HL-60 (cell line): ENCODE results near the gene USB1.

Source experiments
- DNase-seq, 2 experiments: peaks; one replicate each; pipeline ENCODE4 v3.0.0-alpha.2; 2010 to 2020; ENCODE audit warnings: low read depth in 1 of 2, low spot score in 1 of 2
- H3K27ac ChIP-seq: fragments of 250-450 bp; sonication (Bioruptor Pico); replicated peaks from 2 replicates; pipeline ENCODE4 v1.5.1; 2020; ENCODE audit warnings: mild to moderate bottlenecking, moderate library complexity
- H3K27me3 ChIP-seq: fragments of 250-450 bp; sonication (Bioruptor Pico); 2 replicates; pipeline ENCODE4 v1.5.1; 2021; ENCODE audit warnings: mild to moderate bottlenecking, moderate library complexity; ENCODE audit not compliant: insufficient read depth, poor library complexity, severe bottlenecking
- H3K4me3 ChIP-seq: replicated peaks from 2 replicates; pipeline ENCODE4 v1.5.1; 2011; ENCODE audit warnings: mild to moderate bottlenecking, control low read depth, low read length; ENCODE audit not compliant: insufficient read depth
- CTCF ChIP-seq: IDR thresholded peaks from one replicate; pipeline ENCODE4 v1.5.1; 2011; ENCODE audit warnings: low read length, control low read depth, inconsistent platforms; ENCODE audit not compliant: insufficient read depth
- GABPA ChIP-seq: IDR thresholded peaks from 2 replicates; pipeline ENCODE4 v1.6.1; 2012; ENCODE audit warnings: low read depth
- POLR2AphosphoS5 ChIP-seq: IDR thresholded peaks from 2 replicates; pipeline ENCODE4 v1.6.1; 2012; ENCODE audit warnings: low read depth
- REST ChIP-seq: IDR thresholded peaks from 2 replicates; pipeline ENCODE4 v1.6.1; 2012; ENCODE audit warnings: low read depth; ENCODE audit not compliant: insufficient replicate concordance
- SPI1 ChIP-seq: IDR thresholded peaks from 2 replicates; pipeline ENCODE4 v1.6.1; 2012; ENCODE audit warnings: low read depth, mild to moderate bottlenecking, borderline replicate concordance

The USB1 gene

GRCh38 chr16:58048494-58049231, 47.5 kb downstream of the USB1 start:
- Histone ChIP-seq H3K27me3 (no peaks in the 10 kb centered on the region), H3K4me3 (no peak overlapping the region), H3K27ac (no peak overlapping the region)
- DNase-seq: no peak
- no peak for TF ChIP-seq GABPA
- TF ChIP-seq CTCF: no peak
- TF ChIP-seq POLR2AphosphoS5: no peak
- no peak for TF ChIP-seq REST
- no peak for TF ChIP-seq SPI1

GRCh38 chr16:58049232-58050185, 48.3 kb downstream of the USB1 start:
- H3K27ac ChIP-seq: no peak overlapping the region
- no peaks in the 10 kb centered on the region for H3K27me3 ChIP-seq
- H3K4me3 ChIP-seq: no peak overlapping the region
- no peak for DNase-seq
- no peak for TF ChIP-seq GABPA
- TF ChIP-seq REST: no peak
- TF ChIP-seq POLR2AphosphoS5: no peak
- TF ChIP-seq CTCF: no peak
- no peak for TF ChIP-seq SPI1

GRCh38 chr16:58051296-58051695, 50.1 kb downstream of the USB1 start:
- Histone ChIP-seq H3K4me3 (no peak overlapping the region), H3K27me3 (no peaks in the 10 kb centered on the region), H3K27ac (no peak overlapping the region)
- TF ChIP-seq POLR2AphosphoS5 (no peak), SPI1 (no peak), REST (no peak), CTCF (no peak), GABPA (no peak)
- DNase-seq: no peak
